ENCODE data around the gene GAREM1.

DNA sequence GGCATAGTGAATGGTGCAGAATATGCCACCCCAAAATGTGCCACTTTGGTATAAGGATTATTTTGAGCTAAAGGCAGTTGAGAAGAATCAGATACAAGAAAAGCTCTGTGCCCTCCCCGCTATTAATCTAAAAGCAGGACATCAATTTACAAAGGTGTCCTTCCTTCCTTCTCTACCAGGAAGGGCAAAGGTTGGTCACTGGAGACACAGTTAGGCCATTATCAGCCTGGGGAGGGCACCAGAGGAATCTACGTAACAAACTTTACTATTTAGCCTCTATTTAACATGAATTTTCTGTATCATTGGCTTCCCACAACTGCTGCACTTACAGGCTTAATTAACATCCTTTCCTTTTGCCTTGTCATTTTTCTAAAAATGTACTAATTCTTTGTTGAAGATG, 228.3 kb downstream of the GAREM1 start:
- TF ChIP-seq JUND (IDR thresholded peaks at IDR 0.05; ENCODE audit: borderline replicate concordance, low read depth, low read length) (no peak), JUND (tag; IDR thresholded peaks at IDR 0.05; ENCODE audit: borderline replicate concordance, low read depth, low read length) (no peak), EZH2 (IDR thresholded peaks at IDR 0.05; ENCODE audit: borderline replicate concordance, low read depth, low read length) (no peak), ZNF431 (CRISPR knock-in tag; IDR thresholded peaks at IDR 0.05) (no peak), NFRKB (IDR thresholded peaks at IDR 0.05; ENCODE audit: low read depth) (no peak), BCL6 (CRISPR knock-in tag; IDR thresholded peaks at IDR 0.05) (no peak)
- TF ChIP-seq, protein P1, sequence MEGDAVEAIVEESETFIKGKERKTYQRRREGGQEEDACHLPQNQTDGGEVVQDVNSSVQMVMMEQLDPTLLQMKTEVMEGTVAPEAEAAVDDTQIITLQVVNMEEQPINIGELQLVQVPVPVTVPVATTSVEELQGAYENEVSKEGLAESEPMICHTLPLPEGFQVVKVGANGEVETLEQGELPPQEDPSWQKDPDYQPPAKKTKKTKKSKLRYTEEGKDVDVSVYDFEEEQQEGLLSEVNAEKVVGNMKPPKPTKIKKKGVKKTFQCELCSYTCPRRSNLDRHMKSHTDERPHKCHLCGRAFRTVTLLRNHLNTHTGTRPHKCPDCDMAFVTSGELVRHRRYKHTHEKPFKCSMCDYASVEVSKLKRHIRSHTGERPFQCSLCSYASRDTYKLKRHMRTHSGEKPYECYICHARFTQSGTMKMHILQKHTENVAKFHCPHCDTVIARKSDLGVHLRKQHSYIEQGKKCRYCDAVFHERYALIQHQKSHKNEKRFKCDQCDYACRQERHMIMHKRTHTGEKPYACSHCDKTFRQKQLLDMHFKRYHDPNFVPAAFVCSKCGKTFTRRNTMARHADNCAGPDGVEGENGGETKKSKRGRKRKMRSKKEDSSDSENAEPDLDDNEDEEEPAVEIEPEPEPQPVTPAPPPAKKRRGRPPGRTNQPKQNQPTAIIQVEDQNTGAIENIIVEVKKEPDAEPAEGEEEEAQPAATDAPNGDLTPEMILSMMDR (IDR thresholded peaks at IDR 0.05 in 2 of 3, conservative IDR thresholded peaks at IDR 0.05 in 1 of 3; ENCODE audit: insufficient read depth in 2 of 3, low read depth in 1 of 3, low read length in 3 of 3), result no peak
